Esophagus (tissue), 2 donors: ENCODE data around the gene MYO9B. TPM values are rescaled to one million over a fixed set of nuclear protein-coding genes. Genes with fewer than 3 reads are reported as not detected.

Experiments
- H3K27ac ChIP-seq, 2 donors: one replicate each; pipeline ENCODE4 v1.5.1; 2013; ENCODE audit warnings: low read depth in 2 of 2, mild to moderate bottlenecking in 2 of 2, inconsistent platforms in 1 of 2, low read length in 1 of 2, moderate library complexity in 1 of 2
- H3K27me3 ChIP-seq, 2 donors: one replicate each; pipeline ENCODE4 v1.6.1; 2013; ENCODE audit warnings: low read length in 2 of 2, control low read depth in 1 of 2, mild to moderate bottlenecking in 1 of 2; ENCODE audit not compliant: insufficient read depth in 2 of 2, control insufficient read depth in 1 of 2
- H3K36me3 ChIP-seq, 2 donors: one replicate each; pipeline ENCODE4 v1.6.1; 2013; ENCODE audit warnings: low read length in 1 of 2; ENCODE audit not compliant: control insufficient read depth in 2 of 2, insufficient read depth in 2 of 2
- H3K4me1 ChIP-seq, 2 donors: one replicate each; pipeline ENCODE4 v1.6.1; 2013; ENCODE audit warnings: low read length in 1 of 2; ENCODE audit not compliant: control insufficient read depth in 2 of 2, insufficient read depth in 2 of 2
- H3K4me3 ChIP-seq, 2 donors: one replicate each; pipeline ENCODE4 v1.5.1; 2013; ENCODE audit warnings: low read length in 2 of 2, mild to moderate bottlenecking in 2 of 2, low read depth in 1 of 2, moderate library complexity in 1 of 2
- H3K9me3 ChIP-seq, 2 donors: one replicate each; pipeline ENCODE4 v1.6.1; 2013; ENCODE audit warnings: mild to moderate bottlenecking in 2 of 2, low read depth in 1 of 2, low read length in 1 of 2, moderate library complexity in 1 of 2; ENCODE audit not compliant: control insufficient read depth in 2 of 2, insufficient read depth in 1 of 2
- WGBS, 2 donors: extraction: QIAGEN DNeasy Blood & Tissue Kit; methylation state at CpG; one replicate each; pipeline ENCODE4 v1.1.7; 2013; 5-methylcytosine and 5-hydroxymethylcytosine counted together
- polyA plus RNA-seq, 2 donors: library from polyadenylated mRNA; stranded (reverse); fragments of 200-250 nt; gene quantifications; one replicate each; pipeline ENCODE4 v1.2.3, GENCODE V29; 2013
- donor health status: healthy with polysubstance abuse.
- donor health status: Bipolar disorder and iron deficiency.

The MYO9B gene
- polyA plus RNA-seq, 2 donors: 24.2 to 41.2 TPM

GRCh38 chr19:17118957-17119356 lies 43.4 kb downstream of the MYO9B start:
- Histone ChIP-seq H3K4me1 (peaks cover 3% of the 10 kb centered on the region in 2 donors), H3K27me3 (no peaks in the 10 kb centered on the region), H3K9me3 (no peaks in the 10 kb centered on the region), H3K4me3 (no peak overlapping the region), H3K27ac (no peak overlapping the region), H3K36me3 (peaks cover 0 to 8% of the 10 kb centered on the region in 2 donors)
- 91 to 95% methylated on average over 5 of the region's 5 CpGs for WGBS, 2 donors

DNA sequence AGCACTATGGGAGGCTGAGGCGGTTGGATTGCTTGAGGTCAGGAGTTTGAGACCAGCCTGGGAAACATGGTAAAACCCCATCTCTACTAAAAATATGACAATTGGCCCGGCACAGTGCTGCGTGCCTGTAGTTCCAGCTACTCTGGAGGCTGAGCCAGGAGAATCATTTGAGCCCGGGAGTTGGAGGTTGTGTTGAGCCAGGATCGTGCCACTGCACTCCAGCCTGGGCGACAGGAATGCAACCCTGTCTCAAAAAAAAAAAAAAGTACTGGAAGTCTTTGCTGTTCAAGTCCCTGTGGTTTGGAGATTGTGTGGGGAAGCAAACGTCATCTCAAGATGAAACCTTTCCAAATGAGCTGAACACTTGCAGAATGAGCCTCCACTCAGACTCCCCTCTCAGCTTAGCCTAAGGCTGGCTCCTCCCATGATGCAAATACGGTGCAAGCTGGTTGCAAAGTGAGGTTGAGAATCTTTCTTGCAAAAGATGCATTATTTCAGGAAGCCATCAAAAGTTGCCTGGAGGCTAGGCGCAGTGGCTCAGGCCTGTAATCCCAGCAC lies 46.2 kb downstream of the MYO9B start:
- 72 to 73% methylated on average over 9 of the region's 9 CpGs for WGBS, 2 donors

DNA sequence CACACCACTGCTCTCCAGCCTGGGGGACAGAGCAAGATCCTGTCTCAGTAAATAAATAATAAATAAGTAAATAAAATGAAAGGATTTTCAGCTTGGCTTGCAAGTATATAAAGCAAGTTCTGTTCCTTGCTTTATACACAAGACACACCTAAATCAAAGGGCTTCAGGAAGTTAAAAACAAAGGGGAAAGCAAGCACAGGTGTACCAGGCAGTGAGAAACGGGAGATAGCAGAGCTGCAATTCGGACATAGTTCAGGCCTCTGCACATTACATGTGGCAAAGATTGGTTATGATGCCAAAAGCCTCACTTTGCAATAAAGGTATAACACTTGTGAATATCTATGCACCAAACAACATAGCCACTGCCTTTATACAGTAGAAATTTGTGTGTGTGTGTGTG lies 47.5 kb downstream of the MYO9B start:
- 83 to 97% methylated on average over 2 of the region's 2 CpGs for WGBS, 2 donors
- H3K9me3 ChIP-seq: no peaks in the 10 kb centered on the region
- peaks cover 0 to 3% of the 10 kb centered on the region in 2 donors for H3K36me3 ChIP-seq
- H3K4me3 ChIP-seq: no peak overlapping the region
- no peak overlapping the region for H3K27ac ChIP-seq
- no peaks in the 10 kb centered on the region for H3K4me1 ChIP-seq
- no peaks in the 10 kb centered on the region for H3K27me3 ChIP-seq

More for the DNA sequence above, 46.2 kb downstream of the MYO9B start:
- no peaks in the 10 kb centered on the region for H3K9me3 ChIP-seq
- H3K27ac ChIP-seq: no peak overlapping the region
- H3K4me3 ChIP-seq: no peak overlapping the region
- peaks cover 0 to 4% of the 10 kb centered on the region in 2 donors for H3K36me3 ChIP-seq
- H3K4me1 ChIP-seq: no peaks in the 10 kb centered on the region
- H3K27me3 ChIP-seq: no peaks in the 10 kb centered on the region

DNA sequence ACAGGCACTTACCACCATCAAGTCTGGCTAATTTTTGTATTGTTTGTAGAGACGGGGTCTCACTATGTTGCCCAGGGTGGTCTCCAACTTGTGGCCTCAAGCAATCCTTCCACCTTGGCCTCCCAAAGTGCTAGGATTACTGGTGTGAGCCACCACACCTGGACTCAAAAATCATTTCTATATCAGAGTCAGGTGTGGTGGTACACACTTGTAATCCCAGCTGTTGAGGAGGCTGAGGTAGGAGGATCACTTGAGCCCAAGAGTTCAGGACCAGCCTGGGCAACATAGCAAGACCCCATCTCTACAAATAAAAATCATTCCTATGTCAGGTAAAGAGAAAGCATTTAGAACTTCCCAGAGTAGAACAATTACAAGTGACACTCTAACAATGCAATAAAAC lies 48.4 kb downstream of the MYO9B start:
- no peaks in the 10 kb centered on the region for H3K27me3 ChIP-seq
- H3K27ac ChIP-seq: peak overlapping the region in 1 of 2 donors; percentile 36
- WGBS, 2 donors: 96 to 100% methylated on average over 1 of the region's 1 CpG
- no peaks in the 10 kb centered on the region for H3K9me3 ChIP-seq
- peaks cover 0 to 2% of the 10 kb centered on the region in 2 donors for H3K36me3 ChIP-seq
- H3K4me3 ChIP-seq: no peak overlapping the region
- H3K4me1 ChIP-seq: no peaks in the 10 kb centered on the region

- Histone ChIP-seq H3K4me3 (no peak overlapping the region), H3K27me3 (no peaks in the 10 kb centered on the region), H3K9me3 (no peaks in the 10 kb centered on the region), H3K36me3 (peaks cover 0 to 3% of the 10 kb centered on the region in 2 donors), H3K4me1 (peaks cover 0 to 2% of the 10 kb centered on the region in 2 donors), H3K27ac (peak overlapping the region; percentile 38 to 75)
- 58 to 65% methylated on average over 10 of the region's 10 CpGs for WGBS, 2 donors
These were observed 49.6 kb downstream of the MYO9B start for GRCh38 chr19:17125062-17125727.

GRCh38 chr19:17125728-17126677 lies 50.4 kb downstream of the MYO9B start:
- H3K4me3 ChIP-seq: no peak overlapping the region
- H3K4me1 ChIP-seq: peaks cover 0 to 2% of the 10 kb centered on the region in 2 donors
- WGBS, 2 donors: 60 to 70% methylated on average over 23 of the region's 23 CpGs
- no peaks in the 10 kb centered on the region for H3K9me3 ChIP-seq
- peaks cover 0 to 3% of the 10 kb centered on the region in 2 donors for H3K36me3 ChIP-seq
- H3K27me3 ChIP-seq: no peaks in the 10 kb centered on the region
- H3K27ac ChIP-seq: peak overlapping the region; percentile 38 to 75

DNA sequence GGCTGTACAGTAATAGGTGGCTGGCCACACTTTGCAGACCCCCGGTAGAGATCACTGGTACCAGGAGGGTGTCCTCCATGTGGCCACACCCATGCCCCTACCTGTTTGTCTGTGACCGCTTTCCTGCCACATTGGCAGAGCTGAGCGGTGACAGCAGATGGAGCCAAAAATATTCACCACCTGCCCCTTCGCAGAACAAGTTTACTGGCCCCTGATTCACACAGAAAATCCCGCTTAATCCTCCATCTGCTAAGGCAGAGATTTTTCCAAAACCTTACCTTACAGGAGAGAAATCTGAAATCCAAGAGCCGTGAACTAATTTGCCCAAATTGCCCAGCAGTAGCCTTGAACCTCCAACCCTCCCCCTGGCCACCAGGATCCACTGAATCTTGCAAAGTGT lies 52.1 kb downstream of the MYO9B start:
- H3K4me3 ChIP-seq: no peak overlapping the region
- H3K36me3 ChIP-seq: peaks cover 0 to 3% of the 10 kb centered on the region in 2 donors
- no peak overlapping the region for H3K27ac ChIP-seq
- peaks cover 0 to 2% of the 10 kb centered on the region in 2 donors for H3K4me1 ChIP-seq
- no peaks in the 10 kb centered on the region for H3K9me3 ChIP-seq
- WGBS, 2 donors: 86 to 93% methylated on average over 6 of the region's 6 CpGs
- no peaks in the 10 kb centered on the region for H3K27me3 ChIP-seq

GRCh38 chr19:17128403-17128802 lies 52.8 kb downstream of the MYO9B start:
- H3K9me3 ChIP-seq: no peaks in the 10 kb centered on the region
- H3K36me3 ChIP-seq: peaks cover 0 to 3% of the 10 kb centered on the region in 2 donors
- H3K27ac ChIP-seq: no peak overlapping the region
- H3K4me1 ChIP-seq: peaks cover 0 to 2% of the 10 kb centered on the region in 2 donors
- 96 to 97% methylated on average over 12 of the region's 12 CpGs for WGBS, 2 donors
- no peaks in the 10 kb centered on the region for H3K27me3 ChIP-seq
- no peak overlapping the region for H3K4me3 ChIP-seq

GRCh38 chr19:17128820-17129219 lies 53.2 kb downstream of the MYO9B start:
- H3K4me3 ChIP-seq: no peak overlapping the region
- 92 to 95% methylated on average over 9 of the region's 9 CpGs for WGBS, 2 donors
- H3K27me3 ChIP-seq: no peaks in the 10 kb centered on the region
- no peaks in the 10 kb centered on the region for H3K9me3 ChIP-seq
- peaks cover 0 to 2% of the 10 kb centered on the region in 2 donors for H3K4me1 ChIP-seq
- H3K36me3 ChIP-seq: peaks cover 0 to 3% of the 10 kb centered on the region in 2 donors
- no peak overlapping the region for H3K27ac ChIP-seq
